GM21526 (cell line): ENCODE data around the gene TSPAN18.

Experiments used
- ATAC-seq: cut with Tn5 transposase; IDR thresholded peaks from one replicate; pipeline ENCODE4 v1.9.1; 2021; ENCODE audit warnings: moderate library complexity; ENCODE audit not compliant: unreplicated experiment, low FRiP score

TSPAN18 gene

DNA sequence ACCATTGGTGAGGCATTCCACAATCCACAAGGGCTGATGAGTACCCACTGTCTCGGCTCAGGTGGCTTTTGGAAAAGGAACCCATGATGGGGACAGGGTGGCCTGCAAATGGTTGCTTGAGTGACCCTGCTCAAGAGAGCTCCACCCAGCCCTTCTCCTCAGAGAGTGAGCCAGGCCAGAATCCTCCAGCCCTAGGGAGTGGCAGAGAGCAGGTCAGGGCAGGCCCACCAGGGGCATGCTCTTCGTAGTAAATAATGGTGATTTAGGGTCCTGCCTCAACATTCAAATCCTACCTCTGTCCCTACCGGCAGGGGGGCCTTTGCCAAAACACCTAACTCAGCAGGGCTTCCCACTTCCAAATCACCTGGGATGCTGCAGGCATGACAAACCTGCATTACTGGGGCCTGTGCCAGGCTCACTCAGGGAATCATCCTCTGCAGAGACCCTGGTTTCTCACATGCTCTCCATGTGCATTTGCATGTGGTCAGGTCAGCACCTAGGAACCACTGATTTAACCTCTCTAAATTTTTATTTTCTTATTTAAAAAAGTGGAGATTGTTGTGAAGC, 241.3 kb downstream of the TSPAN18 start:
- ATAC-seq = no peak

DNA sequence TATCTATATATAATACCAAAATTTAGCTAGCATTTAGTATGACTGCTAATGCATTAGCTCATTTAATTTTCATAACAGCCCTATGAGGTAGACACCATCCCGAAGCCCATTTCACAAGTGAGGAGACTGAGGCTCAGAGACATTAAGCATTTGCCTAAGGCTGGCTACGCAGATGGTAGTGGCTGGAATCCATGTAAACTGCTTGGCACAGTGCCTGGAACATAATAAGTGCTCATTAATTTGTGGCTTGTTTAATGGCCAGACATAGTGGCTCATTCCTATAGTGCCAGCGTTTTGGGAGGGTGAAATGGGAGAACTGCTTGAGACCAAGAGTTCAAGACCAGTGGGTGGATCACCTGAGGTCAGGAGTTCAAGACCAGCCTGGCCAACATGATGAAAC, 241.7 kb downstream of the TSPAN18 start:
- ATAC-seq = no peak

DNA sequence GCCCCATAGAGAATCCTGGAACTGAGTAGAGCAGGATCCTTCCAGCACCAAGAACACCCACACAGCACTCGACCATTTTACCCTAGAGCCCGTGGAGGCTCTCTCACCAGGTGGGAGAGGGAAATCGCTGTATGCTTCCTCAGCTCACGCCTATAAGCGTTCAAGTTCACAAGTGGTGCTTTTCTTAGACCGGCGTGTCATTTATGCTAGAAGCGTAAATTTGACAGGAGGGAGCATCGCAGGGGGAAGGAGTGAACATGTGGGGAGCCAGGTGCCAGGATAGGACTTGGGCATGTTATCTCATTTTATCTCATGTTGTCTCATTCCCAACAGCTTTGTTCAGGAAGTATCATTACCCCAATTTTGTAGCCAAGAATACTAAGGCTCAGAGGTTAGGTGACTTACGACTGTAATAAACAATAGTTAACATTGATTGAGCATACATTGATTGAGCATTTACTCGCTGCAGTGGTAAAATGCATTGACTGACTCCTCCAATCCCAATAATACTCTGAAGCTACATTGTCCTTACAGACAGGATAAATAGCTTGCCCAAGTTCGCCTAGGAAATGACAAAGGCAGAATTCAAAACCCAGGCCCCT, 243.0 kb downstream of the TSPAN18 start:
- no peak for ATAC-seq

DNA sequence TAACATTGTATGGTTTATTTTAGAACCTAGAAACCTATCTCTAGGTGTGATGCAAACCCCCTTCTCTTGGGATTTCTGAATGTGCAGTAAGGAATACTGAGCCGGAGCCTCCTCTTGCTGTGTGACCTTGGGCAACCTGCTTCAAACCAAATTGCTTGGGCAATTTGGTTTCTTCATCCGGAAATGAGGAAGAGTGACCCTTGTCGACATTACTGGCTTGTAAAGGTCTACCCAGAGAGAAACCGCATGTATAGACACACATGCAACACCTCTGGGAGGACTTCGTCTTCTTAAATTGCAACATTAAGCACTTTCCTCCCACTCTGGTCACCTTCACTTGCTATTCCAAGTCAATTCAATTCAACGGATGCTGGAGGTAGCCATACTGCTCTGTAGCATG, 243.5 kb downstream of the TSPAN18 start:
- no peak for ATAC-seq

DNA sequence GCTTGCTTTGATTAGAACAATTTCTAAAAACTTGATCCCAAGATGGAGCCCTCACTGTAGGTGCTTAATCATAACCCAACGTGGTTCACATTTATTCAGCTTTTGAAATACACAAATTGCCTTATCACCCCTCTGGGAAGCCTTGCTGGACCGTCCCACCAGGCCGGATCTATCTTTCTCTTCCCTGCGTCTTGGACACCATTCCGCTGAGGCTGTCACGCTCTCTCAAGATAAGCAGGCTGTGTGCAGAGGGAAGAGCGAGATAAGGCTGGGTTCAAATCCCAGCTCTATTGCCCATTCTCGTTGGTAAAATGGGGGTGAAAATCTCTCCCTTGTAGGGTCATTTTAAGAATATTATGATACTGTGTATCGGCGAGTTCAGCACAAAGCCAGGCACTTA, 244.4 kb downstream of the TSPAN18 start:
- ATAC-seq = no peak

DNA sequence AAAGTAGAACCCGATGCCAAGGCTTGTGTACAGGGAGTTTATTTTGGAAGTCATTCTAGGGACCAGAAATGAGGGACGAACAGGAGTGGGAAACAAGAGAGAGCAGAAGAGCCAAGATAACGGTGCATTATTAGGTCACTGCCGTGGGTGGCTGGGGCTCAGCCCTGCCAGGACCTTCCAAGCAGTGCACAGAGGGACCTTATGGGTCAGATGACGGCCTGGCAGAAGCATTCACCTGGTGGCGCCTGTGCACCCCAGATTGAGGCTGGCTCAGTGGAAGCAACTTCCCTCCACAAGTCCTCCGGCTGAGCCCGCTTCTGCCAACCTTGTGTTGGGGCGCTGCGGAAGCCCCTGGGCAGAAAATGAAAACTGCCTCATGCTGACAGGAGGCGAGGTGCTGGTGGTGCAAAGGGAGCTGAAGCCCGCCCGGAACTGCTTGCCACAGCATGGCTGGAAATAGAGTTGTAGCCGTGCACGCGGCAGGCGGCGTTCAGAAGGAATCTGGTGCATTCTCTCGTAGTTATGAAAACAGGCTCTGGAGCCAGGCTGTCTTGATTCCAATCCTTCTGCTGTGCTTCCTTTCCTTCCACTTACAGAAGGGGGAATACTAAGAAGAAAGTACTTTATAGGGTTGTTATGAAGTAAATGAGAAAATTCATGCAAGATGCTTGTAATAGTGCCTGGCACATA, 246.1 kb downstream of the TSPAN18 start:
- ATAC-seq = no peak

DNA sequence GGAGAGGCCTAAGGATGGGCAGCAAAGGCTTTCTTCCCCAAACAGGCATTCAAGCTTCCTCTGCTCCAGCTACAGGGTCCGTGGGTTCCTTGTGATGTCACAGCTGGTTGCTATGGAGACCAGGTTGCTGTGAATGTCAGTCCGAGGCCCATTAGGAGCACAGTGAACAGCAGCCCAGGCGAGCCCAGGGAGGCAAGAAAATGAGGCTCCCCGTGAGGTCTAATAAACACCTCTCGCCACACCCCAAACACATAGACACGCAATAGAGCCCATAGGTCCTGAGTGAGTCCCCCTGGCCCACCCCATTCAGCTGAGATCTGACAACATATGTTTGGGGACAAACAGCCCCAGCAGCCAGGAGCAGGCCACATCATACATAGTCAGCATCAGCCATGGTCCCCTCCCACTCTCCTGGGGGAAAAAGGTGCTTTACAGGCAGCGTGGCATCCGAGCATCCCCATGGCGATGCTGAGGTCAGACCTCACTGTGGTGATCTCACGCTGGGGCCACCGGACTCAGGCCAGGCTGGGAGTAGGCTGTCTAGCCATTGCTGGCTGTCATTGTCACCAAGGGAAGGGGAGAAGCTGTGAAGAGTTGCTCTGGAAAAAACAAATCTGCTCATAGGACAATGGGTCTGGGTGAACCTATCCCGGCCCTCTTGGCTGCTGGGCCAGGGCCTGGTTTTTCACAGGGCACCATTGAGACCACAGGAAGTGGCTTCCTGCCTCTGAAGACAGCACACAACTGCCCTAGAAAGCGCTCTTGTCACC, 247.1 kb downstream of the TSPAN18 start:
- ATAC-seq = no peak

DNA sequence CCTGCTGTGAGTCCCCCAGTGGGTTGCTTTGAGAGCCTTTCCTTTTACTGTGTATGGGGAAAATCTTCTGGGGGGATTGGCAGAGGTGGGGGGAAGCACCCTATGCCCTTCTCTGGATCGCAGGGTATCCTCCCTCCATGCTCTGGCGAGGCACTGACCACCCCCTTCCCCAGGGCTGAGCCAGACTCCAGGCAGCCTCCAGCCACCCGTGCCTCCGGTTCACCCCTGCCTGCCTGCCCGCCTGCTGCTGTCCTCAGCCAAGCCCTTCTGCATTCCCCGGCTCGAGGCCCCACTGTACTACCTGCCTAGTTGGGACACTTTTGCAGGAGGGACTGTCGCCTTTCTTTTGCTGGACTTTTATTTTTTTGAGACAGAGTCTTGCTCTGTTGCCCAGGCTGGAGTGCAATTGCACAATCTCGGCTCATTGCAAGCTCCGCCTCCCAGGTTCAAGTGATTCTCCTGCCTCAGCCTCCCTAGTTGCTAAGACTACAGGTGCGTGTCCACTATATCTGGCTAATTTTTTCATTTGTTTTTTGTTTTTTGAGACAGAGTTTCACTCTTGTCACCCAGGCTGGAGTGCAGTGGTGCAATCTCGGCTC, 247.7 kb downstream of the TSPAN18 start:
- no peak for ATAC-seq

DNA sequence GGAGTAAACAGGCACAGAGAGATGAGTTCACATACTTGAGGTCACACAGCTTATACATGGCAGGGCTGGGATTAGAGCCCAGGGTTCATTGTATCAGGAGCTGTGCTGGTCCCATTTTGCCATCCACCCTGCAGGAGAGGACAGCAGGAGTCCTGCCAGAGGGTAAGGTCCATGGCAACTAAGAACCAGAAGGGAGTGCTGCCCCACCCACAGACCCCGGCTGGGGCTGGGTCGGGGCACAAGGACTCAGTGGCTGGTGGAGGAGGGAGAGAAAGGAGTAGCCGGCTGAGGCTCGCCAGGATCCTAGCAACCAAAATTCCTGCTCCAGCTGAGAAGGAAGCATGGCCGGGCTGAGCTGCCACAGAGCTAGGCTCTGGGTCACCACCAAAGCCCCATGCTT, 249.8 kb downstream of the TSPAN18 start:
- no peak for ATAC-seq

DNA sequence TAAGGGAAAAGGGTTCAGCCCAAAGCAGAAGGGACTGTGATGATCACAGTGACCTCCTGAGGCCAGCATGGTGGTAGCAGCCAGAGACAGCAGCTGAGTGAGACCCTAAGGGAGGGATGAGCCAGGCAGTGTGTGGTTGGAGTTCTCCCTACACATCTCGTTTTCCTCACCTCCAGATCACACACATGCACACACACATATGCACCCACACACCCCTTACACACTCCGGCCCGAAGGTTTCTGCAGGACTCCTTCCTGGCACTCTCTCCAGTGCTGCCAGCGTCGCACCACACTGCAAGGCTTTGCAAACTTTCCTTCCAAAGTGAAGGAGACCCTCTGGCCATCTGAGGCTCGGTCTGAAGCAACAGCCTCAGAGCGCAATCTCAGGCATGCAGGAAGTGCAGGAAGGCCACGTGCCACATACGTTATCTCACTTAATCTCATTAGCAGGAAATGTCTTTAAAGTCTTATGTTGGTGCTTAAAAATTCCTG, 250.8 kb downstream of the TSPAN18 start:
- ATAC-seq = no peak

DNA sequence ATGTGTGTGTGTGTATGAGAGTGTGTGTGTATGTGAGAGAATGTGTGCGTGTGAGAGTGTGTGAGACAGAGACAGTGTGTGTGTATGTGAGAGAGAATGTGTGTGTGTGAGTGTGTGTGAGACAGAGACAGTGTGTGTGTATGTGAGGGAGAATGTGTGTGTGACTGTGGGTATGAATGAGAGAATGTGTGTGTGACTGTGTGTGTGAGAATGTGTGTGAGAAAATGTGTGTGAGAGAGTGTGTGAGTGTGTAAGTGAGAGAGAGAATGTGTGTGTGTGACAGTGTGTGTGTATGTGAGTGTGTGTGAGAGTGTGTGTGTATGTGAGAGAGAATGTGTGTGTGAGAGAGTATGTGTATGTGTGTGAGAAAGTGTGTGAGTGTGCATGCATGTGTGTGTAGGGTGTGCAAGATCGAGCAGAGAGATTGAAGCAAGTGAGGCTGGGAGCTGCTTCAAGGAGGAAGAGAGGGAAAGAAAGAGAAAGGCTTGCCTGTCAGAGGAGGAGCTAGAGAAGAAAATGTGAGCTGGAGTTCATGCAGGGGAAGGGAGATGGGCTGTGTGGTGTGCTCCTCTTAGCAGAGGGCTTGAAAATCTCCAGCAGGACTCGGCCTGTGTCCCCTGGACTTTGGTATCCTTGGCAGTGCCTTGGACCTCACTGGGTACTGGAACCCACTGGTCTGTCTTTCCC, 251.7 kb downstream of the TSPAN18 start:
- no peak for ATAC-seq

DNA sequence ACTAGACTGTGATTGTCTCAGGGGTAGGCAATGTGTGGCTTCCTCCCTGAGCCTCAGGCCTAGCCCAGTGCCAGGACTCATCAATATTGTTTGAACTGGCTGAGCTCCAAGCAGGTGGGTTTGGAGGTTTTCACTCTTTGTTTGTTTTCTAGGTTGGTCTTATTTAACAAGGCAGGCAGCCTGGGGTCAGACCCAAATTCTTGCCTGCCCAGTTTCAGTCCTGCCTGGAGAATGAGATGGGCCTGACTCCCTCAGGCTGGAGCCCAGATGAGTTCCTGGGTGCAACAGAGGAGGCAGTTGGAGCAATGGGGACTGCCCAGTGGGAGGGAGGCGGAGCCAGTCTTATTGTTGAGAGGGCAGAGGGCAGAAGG, 252.2 kb downstream of the TSPAN18 start:
- ATAC-seq = no peak

DNA sequence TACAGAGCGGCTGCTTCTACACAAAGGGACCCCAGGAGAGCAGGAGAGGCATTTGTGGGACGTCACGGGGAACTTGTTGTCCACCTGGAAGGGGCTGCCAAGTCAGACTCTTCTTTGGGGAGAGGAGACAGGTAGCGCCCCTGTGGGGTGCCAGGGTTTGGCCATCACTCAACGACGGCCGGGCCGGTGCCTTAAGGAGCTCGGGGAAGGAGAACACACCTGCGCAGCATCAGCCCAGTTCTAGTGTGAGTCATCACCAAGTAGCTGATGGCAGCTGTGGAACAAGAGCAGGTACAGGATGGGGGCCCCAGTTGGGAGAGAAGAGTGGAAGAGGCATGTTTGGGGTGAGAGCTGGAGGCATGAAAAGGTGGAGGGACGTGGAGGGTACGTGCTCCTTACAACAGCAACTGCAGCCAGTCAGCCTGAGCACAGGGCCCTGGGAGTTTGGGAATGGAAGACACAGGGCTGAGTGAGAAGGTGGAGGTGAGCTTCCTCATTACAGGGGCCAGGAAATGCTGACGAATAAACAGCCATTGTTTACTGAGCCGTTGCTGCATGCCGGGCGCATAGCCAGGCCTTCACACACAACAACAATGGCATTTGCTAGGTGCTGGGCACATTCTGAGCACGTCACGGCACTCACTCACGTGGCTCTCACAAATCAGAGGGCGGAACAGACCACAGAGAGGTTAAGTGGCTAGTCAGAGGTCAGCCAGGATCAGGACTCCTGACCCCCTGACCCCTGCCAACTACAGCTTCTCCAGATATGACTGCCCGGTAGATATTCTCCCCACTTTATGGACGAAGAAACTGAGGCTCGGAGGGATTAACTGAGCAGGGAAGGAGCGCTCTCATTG, 253.0 kb downstream of the TSPAN18 start:
- ATAC-seq = no peak

DNA sequence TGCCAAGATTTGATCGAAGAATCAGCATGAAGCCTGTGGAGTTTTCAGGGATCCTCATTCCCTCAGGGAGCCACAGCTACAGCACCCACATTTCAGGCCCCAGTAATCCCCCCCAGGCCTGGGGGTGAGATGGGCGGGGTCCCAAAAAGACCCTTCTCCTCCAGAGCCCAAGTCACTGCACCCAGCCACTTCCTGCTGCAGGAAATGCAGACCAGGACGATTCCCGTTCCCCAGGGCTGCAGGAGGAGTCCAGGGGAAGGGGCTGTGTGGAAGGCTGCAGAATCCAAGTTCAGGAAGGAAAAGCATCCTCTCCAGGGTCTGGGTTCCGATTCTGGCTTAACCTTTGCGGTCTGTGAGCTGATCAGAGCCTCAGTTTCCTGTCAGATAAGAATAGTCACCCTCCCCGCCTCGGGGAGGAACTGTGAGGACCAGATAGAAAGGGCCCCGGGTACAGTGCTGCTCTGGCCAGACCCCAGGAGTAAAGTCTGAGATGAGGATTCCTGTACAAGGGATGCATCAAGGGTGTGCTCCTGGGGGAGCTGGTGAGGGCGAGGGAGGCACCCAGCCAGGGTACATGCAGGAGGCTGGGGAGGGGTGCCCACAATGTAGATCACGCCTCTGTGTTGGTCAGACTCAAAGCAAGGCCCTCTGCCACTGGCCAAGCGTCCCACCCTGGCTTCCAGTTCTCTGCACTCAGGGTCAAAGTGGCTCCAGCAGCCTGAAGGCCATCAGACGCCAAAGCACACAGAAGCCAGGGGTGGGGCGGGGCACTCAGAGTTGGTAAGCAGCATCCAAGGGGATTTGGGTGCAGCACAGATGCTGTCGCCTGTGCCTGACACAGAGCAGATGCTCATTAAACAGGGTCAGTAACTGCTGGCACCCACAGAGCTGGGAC, 254.0 kb downstream of the TSPAN18 start:
- no peak for ATAC-seq
